ENCODE measurements around the gene ACBD7. TPM values are rescaled to one million over a fixed set of nuclear protein-coding genes. Genes with fewer than 3 reads are reported as not detected.

ACBD7 gene
- polyA plus RNA-seq (2014; cell fraction: cytosol; rRNA removed) = 12.1 and 16.7 TPM in 2 replicates
- 2.6 and 2.7 TPM in 2 replicates for polyA plus RNA-seq (2014; cell fraction: nucleus; rRNA removed)

DNA sequence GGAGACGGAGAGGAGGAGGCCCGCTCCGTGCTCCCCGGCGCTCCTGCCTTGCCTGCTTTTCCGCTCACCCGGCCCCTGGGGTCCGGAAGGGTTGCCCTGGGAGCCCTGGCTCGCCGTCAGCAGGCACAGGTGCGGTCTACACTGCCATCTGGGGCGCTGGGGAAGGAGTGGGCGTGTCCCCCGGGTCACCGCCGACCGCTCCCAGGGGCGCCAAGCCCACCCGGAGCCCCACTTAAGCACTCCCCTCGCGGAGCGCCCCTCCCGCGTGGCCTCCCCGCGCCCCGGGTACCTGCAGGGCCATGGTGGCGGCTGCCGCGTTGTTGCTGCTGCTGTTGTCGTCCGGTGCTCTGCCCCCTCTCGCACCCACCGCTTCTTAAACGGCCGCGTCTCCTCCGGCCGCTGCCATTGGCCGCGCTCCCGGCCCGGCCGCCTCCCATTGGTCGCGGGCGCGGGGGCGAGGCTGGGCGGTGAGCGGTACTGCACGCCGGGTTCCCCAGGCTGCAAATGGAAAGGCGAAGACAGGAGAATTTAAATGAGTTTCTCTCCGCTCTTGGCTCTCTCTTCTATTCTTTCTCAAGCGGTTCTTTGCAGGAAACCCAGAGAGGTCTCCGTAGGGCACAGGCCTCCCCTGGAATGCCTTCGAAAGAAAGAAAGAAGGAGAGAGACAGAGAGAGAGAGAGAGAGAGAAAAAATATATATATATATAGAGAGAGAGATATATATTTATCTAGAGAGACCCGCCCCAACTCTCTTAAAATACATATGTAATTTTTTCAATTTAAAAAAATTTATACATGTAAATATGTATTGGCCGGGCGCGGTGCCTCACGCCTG lies at the start of gene ACBD7:
ACBD7 (minus strand) TSS at position 349 of the 834 bp plus-strand sequence; CDS start at position 301, 48 bp downstream.
- DNase-seq (ENCODE audit: low spot score) = peak; percentile 85

GRCh38 chr10:15137636-15138035 lies 49.1 kb upstream of the ACBD7 start:
- DNase-seq (ENCODE audit: low spot score) = no peak

DNA sequence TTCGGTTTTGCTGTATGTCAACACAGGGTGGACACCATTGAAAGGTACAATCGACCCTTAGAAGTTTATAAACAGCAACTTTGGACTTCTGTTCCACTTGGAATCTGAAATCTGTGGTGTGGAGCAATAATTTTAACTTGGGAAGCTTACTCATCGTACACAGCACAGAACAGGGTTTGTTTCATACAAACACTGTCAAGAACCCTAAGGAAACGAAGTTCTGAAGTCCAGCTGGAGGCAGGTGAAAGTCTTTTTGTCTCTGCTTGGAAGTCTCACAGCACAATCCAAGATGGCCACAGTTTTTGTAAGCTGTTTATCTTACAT lies 48.4 kb upstream of the ACBD7 start:
- DNase-seq (ENCODE audit: low spot score) = no peak

DNA sequence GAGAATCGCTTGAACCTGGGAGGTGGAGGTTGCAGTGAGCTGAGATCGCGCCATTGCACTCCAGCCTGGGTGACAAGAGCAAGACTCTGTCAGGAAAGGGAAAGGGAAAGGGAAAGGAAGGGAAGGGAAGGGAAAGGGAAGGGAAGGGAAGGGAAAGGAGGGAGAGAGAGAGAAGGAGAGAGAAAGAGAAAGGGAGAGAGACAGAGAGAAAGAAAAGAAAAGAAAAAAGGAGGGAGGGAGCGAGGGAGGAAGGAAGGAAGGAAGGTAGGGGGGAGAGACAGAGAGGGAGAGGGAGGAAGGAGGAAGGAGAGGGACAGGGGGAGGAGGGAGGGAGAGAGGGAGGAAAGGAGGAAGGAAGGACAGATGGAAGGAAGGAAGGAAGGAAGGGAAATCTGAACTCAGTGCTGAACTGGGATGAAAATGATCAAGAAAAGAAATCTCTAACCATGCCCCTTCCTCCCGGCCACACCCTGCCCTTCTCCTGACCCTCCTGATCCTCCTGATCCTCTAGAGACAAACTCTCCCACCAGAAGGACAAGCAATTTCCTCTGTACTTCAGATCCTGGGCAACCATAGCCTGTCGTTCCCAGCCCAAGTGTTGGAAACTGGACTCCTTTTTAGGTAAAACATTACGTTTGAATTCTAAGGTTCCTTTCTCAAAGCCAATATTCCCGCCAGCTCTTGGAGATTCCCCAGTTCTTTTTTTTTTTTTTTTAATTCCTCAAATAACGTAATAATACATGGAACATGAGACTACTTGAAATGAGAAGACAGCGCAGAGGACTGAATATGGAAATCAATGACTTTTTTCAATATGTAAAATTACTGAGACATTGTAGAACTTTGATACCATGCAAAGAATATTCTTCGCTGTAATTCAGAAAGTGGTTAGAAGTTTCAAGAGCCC lies 47.8 kb upstream of the ACBD7 start:
- no peak for DNase-seq (ENCODE audit: low spot score)

- no peak for DNase-seq (ENCODE audit: low spot score)
Observed at GRCh38 chr10:15131330-15131729, 42.8 kb upstream of the ACBD7 start.

DNA sequence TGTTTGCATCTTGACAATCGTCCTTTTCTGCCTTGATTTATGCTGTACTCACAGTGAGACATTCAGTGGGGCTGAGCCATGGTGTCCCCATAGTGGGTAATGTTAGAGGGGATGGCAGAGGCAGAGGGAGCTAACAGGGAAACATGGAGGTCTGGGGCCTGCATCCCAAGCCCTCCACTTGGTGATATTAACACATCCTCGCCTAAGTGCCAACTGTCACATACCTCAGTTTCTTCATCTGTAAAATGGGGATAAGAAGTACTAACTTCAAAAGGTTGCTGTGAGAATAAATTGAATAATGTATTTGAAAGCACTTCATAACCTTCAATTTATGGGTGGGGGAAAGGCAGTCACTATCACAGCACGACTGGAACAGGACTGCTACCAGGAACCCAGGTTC lies 36.3 kb upstream of the ACBD7 start:
- DNase-seq (ENCODE audit: low spot score) = no peak

DNA sequence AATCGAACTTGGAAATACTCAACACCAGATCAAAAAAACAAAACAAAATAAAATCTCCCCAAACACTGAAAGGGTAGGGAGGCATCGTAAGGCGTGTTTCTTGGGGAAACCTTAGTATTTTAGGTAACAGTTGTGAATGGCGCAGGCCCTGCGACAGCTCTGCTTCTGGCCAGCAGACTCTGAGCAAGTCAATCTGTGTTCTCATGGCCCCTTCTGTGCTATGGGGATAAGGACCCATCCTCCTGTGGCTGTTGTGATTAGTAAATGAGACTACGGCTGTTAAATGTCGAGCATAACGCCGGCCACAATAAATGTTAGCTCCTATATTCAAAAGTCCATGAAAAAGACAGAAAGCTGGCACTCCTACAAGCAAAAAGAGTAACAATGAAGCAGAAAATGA lies 35.6 kb upstream of the ACBD7 start:
- DNase-seq (ENCODE audit: low spot score) = no peak

- peak; percentile 10 for DNase-seq (ENCODE audit: low spot score)
Observed at GRCh38 chr10:15123749-15124184, 35.2 kb upstream of the ACBD7 start.

GRCh38 chr10:15122477-15123030 lies 34.0 kb upstream of the ACBD7 start:
- DNase-seq (ENCODE audit: low spot score) = no peak

- DNase-seq (ENCODE audit: low spot score) = no peak
Observed at GRCh38 chr10:15121707-15122106, 33.1 kb upstream of the ACBD7 start.

DNA sequence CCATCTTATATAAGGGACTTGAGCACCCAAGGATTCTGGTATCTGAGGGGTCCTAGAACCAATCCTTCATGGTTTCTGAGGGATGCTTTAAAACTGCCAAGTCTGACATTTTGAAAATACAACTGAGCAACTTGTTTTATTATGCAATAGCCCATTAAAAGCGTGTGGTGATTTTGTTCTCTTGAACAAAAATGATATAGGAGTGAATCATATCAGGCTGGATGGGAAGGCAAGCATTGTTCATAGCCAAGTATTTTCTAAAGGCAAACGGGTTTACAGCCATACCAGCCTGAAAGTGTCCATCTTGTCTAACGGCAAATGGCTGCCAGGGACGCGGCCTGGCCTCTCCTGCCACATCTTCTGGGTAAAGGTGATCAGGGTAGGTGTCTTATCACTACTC lies 31.9 kb upstream of the ACBD7 start:
- no peak for DNase-seq (ENCODE audit: low spot score)

DNA sequence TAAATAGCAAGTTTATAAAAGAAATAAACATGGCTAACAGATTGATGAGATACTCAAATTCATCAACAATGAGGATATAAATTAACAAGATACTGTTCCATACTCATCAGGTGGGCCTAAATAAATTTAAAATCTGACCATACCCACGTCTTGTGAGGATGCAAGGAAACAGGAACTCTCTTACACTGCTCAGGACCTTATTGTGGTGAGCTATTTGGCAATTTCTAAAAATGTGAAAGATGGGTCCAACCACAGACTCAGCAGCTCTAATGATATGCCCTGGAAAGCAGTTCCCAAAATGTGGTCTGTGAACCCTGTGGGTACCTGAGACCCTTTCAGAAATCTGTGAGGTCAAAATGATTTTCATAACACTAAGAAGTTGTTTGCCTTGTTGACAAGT lies 30.0 kb upstream of the ACBD7 start:
- no peak for DNase-seq (ENCODE audit: low spot score)

GRCh38 chr10:15116225-15116624 lies 27.6 kb upstream of the ACBD7 start:
- DNase-seq (ENCODE audit: low spot score) = no peak

GRCh38 chr10:15113766-15114165 lies 25.2 kb upstream of the ACBD7 start:
- DNase-seq (ENCODE audit: low spot score) = no peak

DNA sequence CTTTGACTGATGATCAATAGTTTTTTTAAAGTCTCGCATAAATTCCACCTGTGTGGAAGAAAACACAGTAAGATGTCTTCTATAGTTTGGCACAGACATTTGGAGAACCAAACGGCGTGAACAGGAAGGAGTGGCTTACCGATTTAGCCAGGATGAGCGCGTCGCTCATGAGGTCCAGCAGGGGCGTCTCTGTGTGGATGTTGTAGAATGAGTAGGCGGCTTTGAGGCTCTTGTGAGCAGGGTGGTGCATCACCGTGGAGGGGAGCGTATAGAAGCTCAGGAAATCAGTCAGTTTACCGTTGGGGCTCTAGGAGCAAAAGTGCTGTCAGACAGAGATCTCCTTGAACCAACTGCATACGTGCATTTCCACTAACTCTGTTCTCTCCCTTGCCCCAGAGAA lies 24.1 kb upstream of the ACBD7 start:
- no peak for DNase-seq (ENCODE audit: low spot score)

DNA sequence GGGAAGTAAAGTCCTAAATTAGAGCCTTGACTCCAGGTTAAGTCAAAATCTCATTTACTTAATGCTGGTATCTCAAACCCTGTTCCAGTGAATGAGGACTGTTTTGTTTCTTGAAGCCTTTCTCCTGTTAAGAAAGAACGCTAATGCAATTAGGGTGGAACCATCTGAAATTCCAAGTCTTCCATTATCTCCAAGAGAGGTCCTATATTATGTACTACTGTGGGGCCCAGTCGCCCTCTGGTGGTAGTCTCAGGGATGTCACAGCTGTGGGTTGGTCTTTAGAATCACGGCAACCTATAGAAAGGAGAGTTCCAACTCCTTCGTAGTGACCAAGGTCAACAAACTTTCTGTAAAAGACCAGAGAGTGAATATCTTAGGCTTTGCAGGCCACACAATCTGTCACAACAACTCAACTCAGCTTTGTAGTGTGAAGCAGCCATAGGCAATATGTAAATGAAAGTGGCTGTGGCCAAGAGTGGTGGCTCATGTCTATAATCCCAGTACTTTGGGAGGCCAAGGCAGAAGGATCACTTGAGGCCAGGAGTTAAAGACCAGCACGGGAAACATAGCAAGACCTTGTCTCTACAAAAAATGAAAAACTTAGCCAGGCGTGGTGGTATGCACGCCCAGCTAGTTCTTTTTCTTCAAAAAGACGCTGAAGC lies 17.9 kb upstream of the ACBD7 start:
- DNase-seq (ENCODE audit: low spot score) = peak; percentile 68

GRCh38 chr10:15103513-15103912 lies 14.9 kb upstream of the ACBD7 start:
- DNase-seq (ENCODE audit: low spot score) = peak; percentile 66

- no peak for DNase-seq (ENCODE audit: low spot score)
Observed at GRCh38 chr10:15099886-15100285, 11.3 kb upstream of the ACBD7 start.

- peak; percentile 89 for DNase-seq (ENCODE audit: low spot score)
Observed at GRCh38 chr10:15097011-15097812, 8.6 kb upstream of the ACBD7 start, which contains the start of gene RPP38. TSS of gene RPP38 (plus strand) at chr10:15097355. CDS start at chr10:15103315, 5,960 bp downstream.

GRCh38 chr10:15096661-15097010 lies 8.1 kb upstream of the ACBD7 start:
- DNase-seq (ENCODE audit: low spot score) = no peak

All from SK-N-DZ (cell line).